WERI-Rb-1 (cell line): Measurements from ENCODE around the gene TAF1B.

ENCODE experiments used
- DNase-seq: peaks from one replicate; pipeline ENCODE4 v3.0.0-alpha.2; 2020
- H3K27ac ChIP-seq: fragments of 250-450 bp; sonication (Bioruptor Pico); 2 replicates; pipeline ENCODE4 v1.5.1; 2020; ENCODE audit warnings: mild to moderate bottlenecking, moderate library complexity
- H3K27me3 ChIP-seq: fragments of 250-450 bp; sonication (Bioruptor Pico); 2 replicates; pipeline ENCODE4 v1.5.1; 2021; ENCODE audit warnings: mild to moderate bottlenecking, low read depth, moderate library complexity; ENCODE audit not compliant: insufficient read depth, severe bottlenecking
- H3K36me3 ChIP-seq: fragments of 250-450 bp; sonication (Bioruptor Pico); 2 replicates; pipeline ENCODE4 v1.5.1; 2020; ENCODE audit warnings: mild to moderate bottlenecking, moderate library complexity
- H3K4me3 ChIP-seq: 2 replicates; pipeline ENCODE4 v1.5.1; 2011; ENCODE audit warnings: low read depth, mild to moderate bottlenecking, control low read depth, low read length
- H3K9me3 ChIP-seq: fragments of 250-450 bp; sonication (Bioruptor Pico); 2 replicates; pipeline ENCODE4 v1.5.1; 2021; ENCODE audit warnings: mild to moderate bottlenecking, moderate library complexity; ENCODE audit not compliant: severe bottlenecking
- CTCF ChIP-seq: IDR thresholded peaks from 2 replicates; pipeline ENCODE4 v1.5.1; 2011; ENCODE audit warnings: low read depth, mild to moderate bottlenecking, control low read depth, inconsistent platforms, low read length

TAF1B gene

DNA sequence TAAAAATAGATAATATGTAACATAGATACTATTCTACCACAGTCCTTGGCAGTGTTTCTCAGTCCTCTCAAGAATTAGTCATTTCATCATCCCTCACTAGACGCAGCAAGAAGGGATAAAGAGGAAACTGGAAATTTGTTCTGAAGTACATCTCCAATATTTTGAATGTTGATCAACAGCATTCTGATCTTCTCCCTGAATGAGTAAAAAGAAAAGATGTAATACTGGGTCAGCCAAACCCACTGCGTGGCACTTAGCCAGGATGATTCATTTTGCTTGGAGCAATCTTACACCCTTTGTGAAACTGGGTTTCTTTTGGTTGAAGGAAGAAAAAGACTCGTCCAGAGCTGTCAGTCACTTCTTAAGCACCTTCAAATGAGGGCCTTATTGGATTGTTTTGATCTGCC is 54.1 kb downstream of the TAF1B start:
- TF ChIP-seq CTCF, result no peak
- no peak for DNase-seq
- H3K4me3 ChIP-seq, result no peak overlapping the region
- peaks cover 5% of the 10 kb centered on the region for H3K36me3 ChIP-seq
- no peaks in the 10 kb centered on the region for H3K9me3 ChIP-seq
- H3K27me3 ChIP-seq, result no peaks in the 10 kb centered on the region
- H3K27ac ChIP-seq, result peak overlapping the region; percentile 61

DNA sequence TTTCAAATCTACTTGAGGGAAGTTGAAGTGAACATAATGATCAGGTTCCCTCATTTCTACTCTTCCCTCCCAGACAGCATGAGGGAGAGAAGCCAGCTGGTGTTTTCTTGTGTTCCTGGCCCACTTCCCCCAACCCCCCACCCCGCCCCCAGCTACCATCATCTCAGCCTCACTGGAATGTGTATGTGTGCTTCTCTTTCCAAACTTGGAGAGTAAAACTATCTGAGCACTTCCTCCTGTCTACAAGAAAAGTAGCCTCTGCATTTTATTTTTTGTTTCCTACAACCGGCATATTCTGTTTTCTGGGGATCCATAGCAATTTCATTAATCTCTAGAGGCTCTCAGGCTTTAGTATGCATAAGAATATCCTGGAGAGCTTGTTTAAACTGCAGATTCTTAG is 54.6 kb downstream of the TAF1B start:
- H3K4me3 ChIP-seq, result peak overlapping the region; percentile 19
- peak overlapping the region; percentile 61 for H3K27ac ChIP-seq
- peak; percentile 53 for DNase-seq
- no peaks in the 10 kb centered on the region for H3K9me3 ChIP-seq
- H3K36me3 ChIP-seq, result no peaks in the 10 kb centered on the region
- TF ChIP-seq CTCF, result no peak
- H3K27me3 ChIP-seq, result no peaks in the 10 kb centered on the region

DNA sequence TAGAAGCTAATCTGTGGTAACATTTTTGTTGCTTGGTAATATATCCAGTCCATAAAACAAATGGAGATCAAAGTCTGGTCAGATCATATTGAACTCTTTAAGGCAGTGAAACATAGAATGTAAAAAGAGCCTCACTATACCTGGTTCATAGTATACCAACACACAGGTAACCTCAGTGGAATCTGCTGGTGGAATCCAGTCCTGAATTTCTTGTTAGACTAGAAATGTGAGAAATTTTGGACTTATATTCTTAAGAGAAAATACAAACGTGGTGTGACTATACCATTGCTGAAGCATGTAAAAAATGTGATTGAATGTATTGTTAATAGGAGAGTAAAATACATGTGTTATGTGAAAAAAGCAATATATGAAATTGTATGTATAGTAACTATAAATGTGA is 62.1 kb downstream of the TAF1B start:
- Histone ChIP-seq H3K4me3 (no peak overlapping the region), H3K36me3 (peaks cover 31% of the 10 kb centered on the region), H3K9me3 (no peaks in the 10 kb centered on the region), H3K27me3 (no peaks in the 10 kb centered on the region), H3K27ac (no peak overlapping the region)
- DNase-seq, result no peak
- no peak for TF ChIP-seq CTCF

DNA sequence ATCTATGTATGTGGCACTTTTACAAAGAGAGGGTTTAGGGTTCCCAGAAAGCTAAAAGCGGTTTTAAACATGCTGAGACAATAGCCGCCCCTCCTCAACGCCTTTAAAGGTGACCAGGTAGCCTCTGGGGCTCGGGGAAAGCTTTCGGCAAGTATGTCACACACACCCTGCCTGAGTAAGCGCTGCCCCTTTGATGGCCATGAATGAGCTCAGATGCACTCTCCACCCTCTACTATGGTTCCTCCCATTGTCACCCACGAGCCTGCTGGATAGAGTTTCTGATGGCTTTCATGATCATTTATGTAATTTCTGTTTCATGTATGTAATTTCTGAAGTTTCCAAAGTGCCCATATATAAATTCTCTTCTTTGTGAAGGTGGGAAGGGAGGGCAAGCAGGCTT is 64.1 kb downstream of the TAF1B start:
- H3K27me3 ChIP-seq, result no peaks in the 10 kb centered on the region

GRCh38 chr2:9908639-9909038 is 65.4 kb downstream of the TAF1B start:
- no peaks in the 10 kb centered on the region for H3K27me3 ChIP-seq
- H3K4me3 ChIP-seq, result no peak overlapping the region
- peaks cover 51% of the 10 kb centered on the region for H3K36me3 ChIP-seq
- no peaks in the 10 kb centered on the region for H3K9me3 ChIP-seq
- TF ChIP-seq CTCF, result no peak
- no peak for DNase-seq
- H3K27ac ChIP-seq, result no peak overlapping the region

More for the DNA sequence above, 64.1 kb downstream of the TAF1B start:
- no peak for DNase-seq
- no peak overlapping the region for H3K27ac ChIP-seq
- H3K36me3 ChIP-seq, result peaks cover 42% of the 10 kb centered on the region
- H3K9me3 ChIP-seq, result no peaks in the 10 kb centered on the region
- TF ChIP-seq CTCF, result no peak
- no peak overlapping the region for H3K4me3 ChIP-seq

- Histone ChIP-seq H3K4me3 (no peak overlapping the region), H3K36me3 (peaks cover 55% of the 10 kb centered on the region), H3K9me3 (no peaks in the 10 kb centered on the region), H3K27ac (no peak overlapping the region), H3K27me3 (no peaks in the 10 kb centered on the region)
- DNase-seq, result no peak
- no peak for TF ChIP-seq CTCF
These were observed 65.8 kb downstream of the TAF1B start for GRCh38 chr2:9909106-9909505.
